GM19452 (cell line): ENCODE measurements around the gene AHSA1.
A peak's percentile ranks its signal among the peaks of the same experiment; 100 is the strongest.
"Not testable (repeated sequence)": the region's sequence is repeated elsewhere in the genome, so short reads cannot be mapped to it uniquely, and the experiment has no call there.

Experiments used
- ATAC-seq: cut with Tn5 transposase; IDR thresholded peaks from one replicate; pipeline ENCODE4 v1.9.1; 2021; ENCODE audit not compliant: unreplicated experiment

AHSA1 gene

GRCh38 chr14:77457522-77458248 lies at the start of gene AHSA1, which contains the start of gene VIPAS39:
Gene AHSA1, plus strand, starts transcription at chr14:77458093. Its CDS starts 97 bp downstream, at chr14:77458190.
Gene VIPAS39, minus strand, starts transcription at chr14:77457601. Its CDS starts 3,499 bp downstream, at chr14:77454102.
- peak; percentile 93 for ATAC-seq

GRCh38 chr14:77409131-77409533 lies 48.8 kb upstream of the AHSA1 start:
- no peak for ATAC-seq

GRCh38 chr14:77415403-77416030 lies 42.4 kb upstream of the AHSA1 start:
- not testable (repeated sequence) for ATAC-seq

GRCh38 chr14:77416098-77416497 lies 41.8 kb upstream of the AHSA1 start:
- ATAC-seq = not testable (repeated sequence)

GRCh38 chr14:77416836-77417235 lies 41.1 kb upstream of the AHSA1 start:
- no peak for ATAC-seq

GRCh38 chr14:77421201-77421600 lies 36.7 kb upstream of the AHSA1 start:
- no peak for ATAC-seq

GRCh38 chr14:77423423-77423822 lies 34.5 kb upstream of the AHSA1 start, which contains the start of gene NOXRED1:
Gene NOXRED1, minus strand, starts transcription at chr14:77423523. Its CDS starts 634 bp downstream, at chr14:77422889.
- no peak for ATAC-seq

- no peak for ATAC-seq
Observed at GRCh38 chr14:77424862-77425261, 33.0 kb upstream of the AHSA1 start.

- ATAC-seq = no peak
Observed at GRCh38 chr14:77426396-77426795, 31.5 kb upstream of the AHSA1 start.

- ATAC-seq = no peak
Observed at GRCh38 chr14:77436042-77436441, 21.9 kb upstream of the AHSA1 start.

GRCh38 chr14:77438596-77438995 lies 19.3 kb upstream of the AHSA1 start:
- ATAC-seq = no peak

GRCh38 chr14:77439861-77440260 lies 18.0 kb upstream of the AHSA1 start:
- ATAC-seq = no peak

- ATAC-seq = no peak
Observed at GRCh38 chr14:77442196-77442595, 15.7 kb upstream of the AHSA1 start.

GRCh38 chr14:77455966-77456640 lies 1.8 kb upstream of the AHSA1 start:
- ATAC-seq = no peak

- ATAC-seq = peak; percentile 11
Observed at GRCh38 chr14:77457115-77457521, 775 bp upstream of the AHSA1 start.

- peak; percentile 19 for ATAC-seq
Observed at GRCh38 chr14:77458249-77458950, 507 bp downstream of the AHSA1 start.

- no peak for ATAC-seq
Observed at GRCh38 chr14:77459072-77459723, 1.3 kb downstream of the AHSA1 start.

- ATAC-seq = no peak
Observed at GRCh38 chr14:77467801-77468200, 9.9 kb downstream of the AHSA1 start.

GRCh38 chr14:77469067-77469505 lies 11.2 kb downstream of the AHSA1 start:
- no peak for ATAC-seq

- ATAC-seq = no peak
Observed at GRCh38 chr14:77469539-77469938, 11.6 kb downstream of the AHSA1 start.
